Measurements from ENCODE around the gene ELAVL3. TPM values are rescaled to one million over a fixed set of nuclear protein-coding genes. Genes with fewer than 3 reads are reported as not detected.
"Not testable (repeated sequence)": the region's sequence is repeated elsewhere in the genome, so short reads cannot be mapped to it uniquely, and the experiment has no call there.

Gene ELAVL3
- total RNA-seq, 6 donors from 2014 or later = 0.03 TPM; not detected in 5

- 95 to 96% methylated on average over 16 to 17 of the region's 17 CpGs for WGBS, 2 donors
- ATAC-seq (ENCODE audit: low FRiP score in 2 of 2) = no peak
Observed at GRCh38 chr19:11416346-11417052, 64.3 kb downstream of the ELAVL3 start.

DNA sequence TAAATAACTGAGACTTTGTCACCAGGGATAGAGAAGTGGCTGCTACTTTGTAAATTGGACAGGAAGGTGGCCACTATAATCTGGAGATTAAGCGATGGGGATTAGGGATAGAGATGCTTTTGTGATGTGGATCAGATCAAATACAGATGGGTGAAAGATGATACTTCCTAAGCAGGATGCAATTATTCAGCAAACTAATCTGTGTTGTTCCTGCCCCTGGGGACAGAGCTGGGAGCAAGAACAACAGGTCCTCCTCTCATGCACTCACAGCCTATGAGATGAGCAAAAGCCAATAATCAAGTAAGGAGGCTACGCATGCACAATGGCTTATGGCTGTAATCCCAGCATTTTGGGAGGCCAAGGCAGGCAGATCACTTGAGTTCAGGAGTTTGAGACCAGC is 66.3 kb downstream of the ELAVL3 start:
- no peak for DNase-seq
- H3K36me3 ChIP-seq = no peaks in the 10 kb centered on the region
- TF ChIP-seq EP300 (IDR thresholded peaks at IDR 0.05) (no peak), POLR2AphosphoS5 (IDR thresholded peaks at IDR 0.05) (no peak), POLR2A (IDR thresholded peaks at IDR 0.05) (no peak)
- TF ChIP-seq, protein P1, sequence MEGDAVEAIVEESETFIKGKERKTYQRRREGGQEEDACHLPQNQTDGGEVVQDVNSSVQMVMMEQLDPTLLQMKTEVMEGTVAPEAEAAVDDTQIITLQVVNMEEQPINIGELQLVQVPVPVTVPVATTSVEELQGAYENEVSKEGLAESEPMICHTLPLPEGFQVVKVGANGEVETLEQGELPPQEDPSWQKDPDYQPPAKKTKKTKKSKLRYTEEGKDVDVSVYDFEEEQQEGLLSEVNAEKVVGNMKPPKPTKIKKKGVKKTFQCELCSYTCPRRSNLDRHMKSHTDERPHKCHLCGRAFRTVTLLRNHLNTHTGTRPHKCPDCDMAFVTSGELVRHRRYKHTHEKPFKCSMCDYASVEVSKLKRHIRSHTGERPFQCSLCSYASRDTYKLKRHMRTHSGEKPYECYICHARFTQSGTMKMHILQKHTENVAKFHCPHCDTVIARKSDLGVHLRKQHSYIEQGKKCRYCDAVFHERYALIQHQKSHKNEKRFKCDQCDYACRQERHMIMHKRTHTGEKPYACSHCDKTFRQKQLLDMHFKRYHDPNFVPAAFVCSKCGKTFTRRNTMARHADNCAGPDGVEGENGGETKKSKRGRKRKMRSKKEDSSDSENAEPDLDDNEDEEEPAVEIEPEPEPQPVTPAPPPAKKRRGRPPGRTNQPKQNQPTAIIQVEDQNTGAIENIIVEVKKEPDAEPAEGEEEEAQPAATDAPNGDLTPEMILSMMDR (IDR thresholded peaks at IDR 0.05) = no peak
- ATAC-seq (ENCODE audit: low FRiP score in 2 of 2) = no peak
- peaks cover 0 to 6% (median 1%) of the 10 kb centered on the region in 4 donors for H3K27me3 ChIP-seq
- H3K4me1 ChIP-seq = peaks cover 7 to 14% (median 11%) of the 10 kb centered on the region in 4 donors
- H3K27ac ChIP-seq = no peak overlapping the region
- no peaks in the 10 kb centered on the region for H3K9me3 ChIP-seq
- WGBS, 2 donors = 95 to 98% methylated on average over 2 of the region's 2 CpGs
- H3K4me3 ChIP-seq = no peak overlapping the region

More at GRCh38 chr19:11416346-11417052, 64.3 kb downstream of the ELAVL3 start:
- TF ChIP-seq EP300 (IDR thresholded peaks at IDR 0.05) = no peak
- TF ChIP-seq POLR2A (IDR thresholded peaks at IDR 0.05) = no peak
- TF ChIP-seq, protein P1 (IDR thresholded peaks at IDR 0.05) = no peak
- no peak for TF ChIP-seq POLR2AphosphoS5 (IDR thresholded peaks at IDR 0.05)
- Histone ChIP-seq H3K4me3 (no peak overlapping the region), H3K27me3 (peaks cover 0 to 17% (median 1%) of the 10 kb centered on the region in 4 donors), H3K4me1 (peaks cover 19 to 31% (median 29%) of the 10 kb centered on the region in 4 donors), H3K36me3 (no peaks in the 10 kb centered on the region), H3K9me3 (no peaks in the 10 kb centered on the region), H3K27ac (no peak overlapping the region)
- no peak for DNase-seq

DNA sequence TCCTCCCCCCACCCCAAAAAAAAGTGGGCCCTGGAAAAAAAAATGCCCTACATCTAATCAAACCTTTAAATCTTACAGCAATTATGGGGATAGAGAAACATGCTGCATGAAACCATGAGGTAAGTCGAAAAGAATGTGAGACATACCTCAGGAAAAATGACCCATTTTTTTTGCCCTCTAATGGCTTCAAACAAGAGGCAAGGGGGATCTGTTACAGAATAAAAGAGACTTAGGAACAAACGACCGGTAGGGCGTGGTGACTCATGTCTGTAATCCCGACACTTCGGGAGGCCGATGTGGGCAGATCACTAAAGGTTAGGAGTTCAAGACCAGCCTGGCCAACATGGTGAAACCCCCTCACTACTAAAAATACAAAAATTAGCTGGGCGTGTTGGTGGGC is 70.2 kb downstream of the ELAVL3 start:
- DNase-seq (no peak), ATAC-seq (ENCODE audit: low FRiP score in 2 of 2) (no peak)
- WGBS, 2 donors = 77 to 82% methylated on average over 8 of the region's 8 CpGs
- no peaks in the 10 kb centered on the region for H3K9me3 ChIP-seq
- H3K27me3 ChIP-seq = no peaks in the 10 kb centered on the region
- H3K4me1 ChIP-seq = peaks cover 0 to 7% (median 4%) of the 10 kb centered on the region in 4 donors
- peaks cover 0 to 6% (median 0%) of the 10 kb centered on the region in 4 donors for H3K36me3 ChIP-seq
- H3K27ac ChIP-seq = no peak overlapping the region
- TF ChIP-seq POLR2AphosphoS5 (IDR thresholded peaks at IDR 0.05) = no peak
- TF ChIP-seq, protein P1 (IDR thresholded peaks at IDR 0.05) = no peak
- no peak for TF ChIP-seq POLR2A (IDR thresholded peaks at IDR 0.05)
- no peak for TF ChIP-seq EP300 (IDR thresholded peaks at IDR 0.05)
- no peak overlapping the region for H3K4me3 ChIP-seq

- no peak for TF ChIP-seq POLR2AphosphoS5 (IDR thresholded peaks at IDR 0.05)
- WGBS, 2 donors = 91 to 92% methylated on average over 4 of the region's 4 CpGs
- no peaks in the 10 kb centered on the region for H3K27me3 ChIP-seq
- no peak for DNase-seq
- peaks cover 0 to 7% (median 4%) of the 10 kb centered on the region in 4 donors for H3K4me1 ChIP-seq
- no peak for ATAC-seq (ENCODE audit: low FRiP score in 2 of 2)
- H3K9me3 ChIP-seq = no peaks in the 10 kb centered on the region
- no peak overlapping the region for H3K27ac ChIP-seq
- H3K36me3 ChIP-seq = peaks cover 0 to 19% (median 2%) of the 10 kb centered on the region in 4 donors
- H3K4me3 ChIP-seq = no peak overlapping the region
Observed at GRCh38 chr19:11408591-11408990, 72.3 kb downstream of the ELAVL3 start.

DNA sequence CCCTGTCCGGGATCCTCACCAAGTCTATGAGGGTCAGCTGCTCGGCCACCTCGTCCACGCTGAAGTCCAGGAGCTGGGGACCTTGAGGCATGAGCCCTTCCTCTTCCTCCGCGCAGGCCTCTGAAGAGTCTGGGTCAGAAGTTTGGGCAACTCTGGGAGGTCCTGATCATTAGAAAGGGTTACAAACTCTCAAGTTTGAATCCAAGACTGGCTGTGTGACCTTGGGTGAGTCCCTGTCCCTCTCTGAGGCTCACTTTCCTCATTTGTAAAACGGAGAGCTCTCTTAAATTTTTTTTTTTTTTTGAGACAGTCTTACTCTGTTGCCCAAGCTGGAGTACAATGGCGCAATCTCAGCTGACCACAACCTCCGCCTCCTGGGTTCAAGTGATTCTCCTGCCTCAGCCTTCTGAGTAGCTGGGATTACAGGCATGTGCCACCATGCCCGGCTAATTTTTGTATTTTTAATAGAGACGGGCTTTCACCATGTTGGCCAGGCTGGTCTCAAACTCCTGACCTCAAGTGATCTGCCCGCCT is 74.1 kb downstream of the ELAVL3 start:
- H3K9me3 ChIP-seq; H3K27me3 ChIP-seq; ATAC-seq (ENCODE audit: low FRiP score in 2 of 2); H3K4me3 ChIP-seq; H3K4me1 ChIP-seq: not testable (repeated sequence)
- 76 to 78% methylated on average over 7 to 12 of the region's 12 CpGs for WGBS, 2 donors
- Histone ChIP-seq H3K27ac (peak overlapping the region in 1 of 4 donors; percentile 19), H3K36me3 (peaks cover 0 to 28% (median 6%) of the 10 kb centered on the region in 4 donors)
- peak in 1 of 2 donors; percentile 64 for DNase-seq

All from upper lobe of left lung (tissue), 6 donors.